ENCODE data around the gene SEMA4D. TPM values are rescaled to one million over a fixed set of nuclear protein-coding genes. Genes with fewer than 3 reads are reported as not detected.
"Not testable (repeated sequence)": the region's sequence is repeated elsewhere in the genome, so short reads cannot be mapped to it uniquely, and the experiment has no call there.

Gene SEMA4D
- total and polyA plus RNA-seq, 10 donors = 23.0 to 193 (median 157) TPM

- H3K4me3 ChIP-seq = no peak overlapping the region
- H3K27me3 ChIP-seq (replicated peaks in 1 of 7) = no peaks in the 10 kb centered on the region
- intact Hi-C loops (cut with DNase I; ENCODE audit: low total_unique reads) = no loop called here
- peaks cover 0 to 79% (median 5%) of the 10 kb centered on the region in 6 donors for H3K36me3 ChIP-seq
- TF ChIP-seq CTCF (IDR thresholded peaks at IDR 0.05 in 8 of 11, conservative IDR thresholded peaks at IDR 0.05 in 3 of 11) (no peak), POLR2A (IDR thresholded peaks at IDR 0.05) (no peak), POLR2AphosphoS5 (IDR thresholded peaks at IDR 0.05) (no peak)
- DNase-seq = no peak
- H3K27ac ChIP-seq = peak overlapping the region in 4 of 8 donors; percentile 22 to 96 (median 72)
- no peaks in the 10 kb centered on the region for H3K9me3 ChIP-seq
- peaks cover 21 to 98% (median 68%) of the 10 kb centered on the region in 6 donors for H3K4me1 ChIP-seq
- 90 to 97% (median 93%) methylated on average over 3 of the region's 3 CpGs for WGBS, 5 donors
These were observed 23.0 kb downstream of the SEMA4D start for GRCh38 chr9:89474939-89475338.

GRCh38 chr9:89473762-89474469 is 24.0 kb downstream of the SEMA4D start:
- no peak for TF ChIP-seq CTCF (IDR thresholded peaks at IDR 0.05 in 8 of 11, conservative IDR thresholded peaks at IDR 0.05 in 3 of 11)
- TF ChIP-seq POLR2AphosphoS5 (IDR thresholded peaks at IDR 0.05) = no peak
- no peak for TF ChIP-seq POLR2A (IDR thresholded peaks at IDR 0.05)
- peak overlapping the region in 3 of 8 donors; percentile 37 to 96 (median 73) for H3K27ac ChIP-seq
- peaks cover 19 to 100% (median 77%) of the 10 kb centered on the region in 6 donors for H3K4me1 ChIP-seq
- H3K9me3 ChIP-seq = no peaks in the 10 kb centered on the region
- DNase-seq = no peak
- no peak overlapping the region for H3K4me3 ChIP-seq
- H3K36me3 ChIP-seq = peaks cover 0 to 72% (median 3%) of the 10 kb centered on the region in 6 donors
- no peaks in the 10 kb centered on the region for H3K27me3 ChIP-seq (replicated peaks in 1 of 7)
- WGBS, 5 donors = 79 to 89% (median 87%) methylated on average over 7 of the region's 7 CpGs
- intact Hi-C loops (cut with DNase I; ENCODE audit: low total_unique reads) = no loop called here

DNA sequence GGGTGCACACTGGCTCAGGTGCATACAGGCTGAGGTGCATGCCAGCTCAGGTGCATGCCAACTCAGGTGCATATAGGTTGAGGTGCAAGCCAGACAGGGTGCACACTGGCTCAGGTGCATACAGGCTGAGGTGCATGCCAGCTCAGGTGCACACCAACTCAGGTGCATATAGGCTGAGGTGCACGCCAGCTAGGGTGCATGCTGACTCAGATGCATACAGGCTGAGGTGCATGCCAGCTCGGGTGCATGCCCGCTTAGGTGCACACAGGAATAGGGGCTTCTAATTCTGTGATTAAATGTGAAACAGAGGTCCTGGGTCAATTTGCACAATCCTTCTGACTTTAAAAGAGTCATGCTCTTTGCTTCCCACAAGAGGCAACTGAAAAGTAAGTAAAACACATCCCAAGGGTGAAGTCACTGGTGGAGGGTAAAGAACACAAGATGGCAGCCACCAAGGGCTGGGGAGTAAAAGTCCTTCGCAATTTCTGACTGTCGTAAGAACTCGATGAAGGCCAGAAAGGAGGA is 26.1 kb downstream of the SEMA4D start:
- H3K4me3 ChIP-seq; intact Hi-C loops (cut with DNase I; ENCODE audit: low total_unique reads); DNase-seq; H3K9me3 ChIP-seq; H3K27me3 ChIP-seq (replicated peaks in 1 of 7): not testable (repeated sequence)
- H3K27ac ChIP-seq = peak overlapping the region in 3 of 8 donors; percentile 8 to 96 (median 32)
- peaks cover 0 to 56% (median 2%) of the 10 kb centered on the region in 6 donors for H3K36me3 ChIP-seq
- peaks cover 24 to 100% (median 77%) of the 10 kb centered on the region in 6 donors for H3K4me1 ChIP-seq
- 81 to 89% (median 86%) methylated on average over 6 of the region's 6 CpGs for WGBS, 5 donors

DNA sequence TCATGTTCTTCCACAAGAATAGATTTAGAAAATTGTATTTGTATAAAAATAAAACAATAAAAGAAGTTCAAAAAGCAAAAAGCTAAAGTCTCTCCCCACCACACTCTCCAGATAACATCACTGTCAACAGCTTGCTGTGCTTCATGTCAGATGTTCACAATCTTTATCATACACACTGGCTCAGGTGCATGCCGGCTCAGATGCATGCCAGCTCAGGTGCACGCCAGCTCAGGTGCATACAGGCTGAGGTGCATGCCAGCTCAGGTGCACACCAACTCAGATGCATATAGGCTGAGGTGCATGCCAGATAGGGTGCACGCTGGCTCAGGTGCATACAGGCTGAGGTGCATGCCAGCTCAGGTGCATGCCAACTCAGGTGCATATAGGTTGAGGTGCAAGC is 26.5 kb downstream of the SEMA4D start:
- peaks cover 28 to 100% (median 77%) of the 10 kb centered on the region in 6 donors for H3K4me1 ChIP-seq
- no peak overlapping the region for H3K4me3 ChIP-seq
- DNase-seq = no peak
- intact Hi-C loops (cut with DNase I; ENCODE audit: low total_unique reads) = no loop called here
- peaks cover 0 to 54% (median 2%) of the 10 kb centered on the region in 6 donors for H3K36me3 ChIP-seq
- no peaks in the 10 kb centered on the region for H3K9me3 ChIP-seq
- H3K27me3 ChIP-seq (replicated peaks in 1 of 7) = no peaks in the 10 kb centered on the region
- TF ChIP-seq CTCF (IDR thresholded peaks at IDR 0.05 in 8 of 11, conservative IDR thresholded peaks at IDR 0.05 in 3 of 11) (no peak), POLR2A (IDR thresholded peaks at IDR 0.05) (no peak)
- 74 to 88% (median 78%) methylated on average over 3 of the region's 3 CpGs for WGBS, 5 donors
- peak overlapping the region in 6 of 8 donors; percentile 11 to 97 (median 96) for H3K27ac ChIP-seq

Measured in spleen (tissue), 11 donors.